HepG2 (cell line): ENCODE data around the gene DDX11.

Experiments used
- CENPBD1 ChIP-seq: sonication (generic); formaldehyde crosslinking; IDR thresholded peaks from 2 replicates; pipeline ENCODE4 v1.8.0; 2022; ENCODE audit warnings: missing genetic modification reagents, low read depth, mild to moderate bottlenecking, borderline replicate concordance
- ELF4 ChIP-seq: sonication (generic); formaldehyde crosslinking; IDR thresholded peaks from 2 replicates; pipeline ENCODE4 v1.5.0; 2020; ENCODE audit warnings: missing genetic modification reagents, mild to moderate bottlenecking, moderate library complexity, borderline replicate concordance
- IRF1 ChIP-seq: sonication (generic); formaldehyde crosslinking; IDR thresholded peaks from 2 replicates; pipeline ENCODE4 v1.4.0; 2020; ENCODE audit warnings: low read depth, mild to moderate bottlenecking, missing genetic modification reagents
- RAD51 ChIP-seq: fragments of 450-650 bp; IDR thresholded peaks from 2 replicates; pipeline ENCODE4 v1.6.1; 2016; ENCODE audit warnings: borderline replicate concordance
- RARG ChIP-seq: sonication (generic); formaldehyde crosslinking; IDR thresholded peaks from 2 replicates; pipeline ENCODE4 v1.4.0; 2020; ENCODE audit warnings: low read depth, mild to moderate bottlenecking, missing genetic modification reagents
- REST ChIP-seq, 2 experiments: IDR thresholded peaks; 2 replicates each; pipeline ENCODE4 v1.6.1; 2011 to 2012; ENCODE audit warnings: low read length in 2 of 2, borderline replicate concordance in 1 of 2, low read depth in 1 of 2, mild to moderate bottlenecking in 1 of 2, moderate library complexity in 1 of 2
- SAP130 ChIP-seq: IDR thresholded peaks from 2 replicates; pipeline ENCODE4 v1.6.1; 2016; ENCODE audit warnings: low read depth
- SP1 ChIP-seq, 2 experiments: fragments of 450-650 bp in 1 of 2; sonication (generic) in 1 of 2; formaldehyde crosslinking in 1 of 2; IDR thresholded peaks; 2 replicates each; pipeline versions ENCODE4 v1.4.0 to v1.6.1; 2016 to 2020; ENCODE audit warnings: missing genetic modification reagents in 1 of 2
- ZNF318 ChIP-seq: sonication (generic); formaldehyde crosslinking; IDR thresholded peaks from 2 replicates; pipeline ENCODE4 v1.4.0; 2020; ENCODE audit warnings: mild to moderate bottlenecking, missing genetic modification reagents
- ZNF672 ChIP-seq: sonication (generic); formaldehyde crosslinking; IDR thresholded peaks from 2 replicates; pipeline ENCODE4 v1.8.1; 2022; ENCODE audit warnings: missing genetic modification reagents
- ZNF746 ChIP-seq: sonication (generic); formaldehyde crosslinking; IDR thresholded peaks from 2 replicates; pipeline ENCODE4 v1.8.0; 2022; ENCODE audit warnings: mild to moderate bottlenecking, missing genetic modification reagents
- ZNF747 ChIP-seq: sonication (generic); formaldehyde crosslinking; IDR thresholded peaks from 2 replicates; pipeline ENCODE4 v1.8.1; 2023; ENCODE audit warnings: missing genetic modification reagents, mild to moderate bottlenecking, borderline replicate concordance

GRCh38 chr12:31122481-31122880 is 48.8 kb downstream of the DDX11 start:
- TF ChIP-seq RAD51 = no peak
- TF ChIP-seq IRF1 (CRISPR knock-in tag) = no peak
- TF ChIP-seq CENPBD1 (CRISPR knock-in tag) = no peak
- TF ChIP-seq REST (IDR thresholded peaks at IDR 0.05; ENCODE audit: borderline replicate concordance in 1 of 2, low read depth in 1 of 2, low read length in 2 of 2) = no peak
- no peak for TF ChIP-seq SP1 (IDR thresholded peaks at IDR 0.05)
- no peak for TF ChIP-seq SP1 (CRISPR knock-in tag; IDR thresholded peaks at IDR 0.05)
- TF ChIP-seq ELF4 (CRISPR knock-in tag) = no peak
- no peak for TF ChIP-seq RARG (CRISPR knock-in tag)
- no peak for TF ChIP-seq ZNF318 (CRISPR knock-in tag)
- TF ChIP-seq ZNF746 (CRISPR knock-in tag) = no peak
- TF ChIP-seq ZNF747 = no peak
- TF ChIP-seq ZNF672 (CRISPR knock-in tag) = no peak
- no peak for TF ChIP-seq SAP130 (CRISPR knock-in tag)
